Activated CD4-positive, alpha-beta T cell treated with anti-CD3 and anti-CD28 coated beads, Interleukin-2, amount 10 ng/mL, durations not matched to agents 7 days and 5 days (primary cell): Measurements from ENCODE around the gene GLT6D1. TPM values are rescaled to one million over a fixed set of nuclear protein-coding genes. Genes with fewer than 3 reads are reported as not detected.

Experiments
- CTCF ChIA-PET: fragments of 350-600 bp; sonication (Branson Sonifier 250); formaldehyde crosslinking; loops from one replicate; lab custom pipeline; 2021; ENCODE audit warnings: antibody characterized with exemption; lab: Charles Lee
- POLR2A ChIA-PET: fragments of 350-600 bp; sonication (Branson Sonifier 250); formaldehyde crosslinking; loops from one replicate; lab custom pipeline; 2021; ENCODE audit warnings: antibody characterized with exemption; lab: Charles Lee
- DNase-seq: peaks from one replicate; pipeline ENCODE4 v3.0.0-alpha.2; 2020
- H3K27ac Mint-ChIP-seq: one replicate; pipeline ENCODE4 v1.8.0; 2021; ENCODE audit warnings: mild to moderate bottlenecking, moderate library complexity, mixed read lengths
- H3K27me3 Mint-ChIP-seq: one replicate; pipeline ENCODE4 v1.8.0; 2021; ENCODE audit warnings: mixed read lengths
- H3K36me3 Mint-ChIP-seq: one replicate; pipeline ENCODE4 v1.8.0; 2021; ENCODE audit warnings: low read depth, mixed read lengths
- H3K4me1 Mint-ChIP-seq: one replicate; pipeline ENCODE4 v1.8.0; 2021; ENCODE audit warnings: mixed read lengths
- H3K4me3 Mint-ChIP-seq: one replicate; pipeline ENCODE4 v1.8.0; 2021; ENCODE audit warnings: mild to moderate bottlenecking, moderate library complexity, mixed read lengths
- H3K9me3 Mint-ChIP-seq: one replicate; pipeline ENCODE4 v1.8.0; 2021; ENCODE audit warnings: mixed read lengths
- total RNA-seq, 2 experiments: library from RNA; stranded (reverse); gene quantifications; one replicate each; pipeline ENCODE4 v1.2.3, GENCODE V29; 2021

The GLT6D1 gene
- total RNA-seq, 2 experiments from 2014 or later, result not detected

GRCh38 chr9:135614821-135615665, 24.3 kb downstream of the GLT6D1 start:
- ChIA-PET POLR2A (no interaction called here), CTCF (no interaction called here)
- Mint-ChIP-seq H3K36me3 (no peaks in the 10 kb centered on the region), H3K9me3 (no peaks in the 10 kb centered on the region), H3K4me3 (no peak overlapping the region), H3K4me1 (no peaks in the 10 kb centered on the region), H3K27me3 (no peaks in the 10 kb centered on the region), H3K27ac (no peak overlapping the region)
- no peak for DNase-seq

- no peaks in the 10 kb centered on the region for H3K9me3 Mint-ChIP-seq
- POLR2A ChIA-PET, result no interaction called here
- H3K27me3 Mint-ChIP-seq, result no peaks in the 10 kb centered on the region
- H3K4me3 Mint-ChIP-seq, result no peak overlapping the region
- CTCF ChIA-PET, result no interaction called here
- H3K27ac Mint-ChIP-seq, result no peak overlapping the region
- H3K4me1 Mint-ChIP-seq, result no peaks in the 10 kb centered on the region
- no peak for DNase-seq
- H3K36me3 Mint-ChIP-seq, result no peaks in the 10 kb centered on the region
Observed at GRCh38 chr9:135613946-135614805, 25.2 kb downstream of the GLT6D1 start.

GRCh38 chr9:135612981-135613910, 26.1 kb downstream of the GLT6D1 start:
- POLR2A ChIA-PET, result no interaction called here
- H3K27ac Mint-ChIP-seq, result no peak overlapping the region
- no peaks in the 10 kb centered on the region for H3K36me3 Mint-ChIP-seq
- no peaks in the 10 kb centered on the region for H3K9me3 Mint-ChIP-seq
- CTCF ChIA-PET, result no interaction called here
- H3K27me3 Mint-ChIP-seq, result no peaks in the 10 kb centered on the region
- no peaks in the 10 kb centered on the region for H3K4me1 Mint-ChIP-seq
- H3K4me3 Mint-ChIP-seq, result no peak overlapping the region
- DNase-seq, result no peak

DNA sequence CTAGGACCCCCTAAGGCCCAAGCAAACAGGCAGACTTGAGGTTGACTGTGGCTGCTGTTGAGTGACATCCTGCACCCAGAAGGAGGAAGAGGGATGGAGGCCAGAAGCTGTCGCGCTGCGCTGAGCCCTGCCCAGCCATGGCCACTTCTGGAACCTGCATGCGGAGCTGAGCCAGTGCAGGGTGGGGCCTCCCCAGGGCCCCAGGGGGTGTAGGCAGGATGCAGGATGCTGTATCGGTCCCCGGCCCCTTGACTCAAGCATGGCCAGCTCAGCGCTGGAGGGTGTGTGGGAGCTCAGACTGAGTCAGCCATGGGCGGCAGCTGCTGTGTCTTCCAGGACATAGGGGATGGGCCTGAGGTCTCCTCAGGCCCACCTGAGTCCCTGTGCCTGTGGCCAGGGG, 26.9 kb downstream of the GLT6D1 start:
- no peaks in the 10 kb centered on the region for H3K9me3 Mint-ChIP-seq
- H3K4me1 Mint-ChIP-seq, result no peaks in the 10 kb centered on the region
- H3K27ac Mint-ChIP-seq, result no peak overlapping the region
- no peaks in the 10 kb centered on the region for H3K36me3 Mint-ChIP-seq
- no peak overlapping the region for H3K4me3 Mint-ChIP-seq
- ChIA-PET CTCF (no interaction called here), POLR2A (no interaction called here)
- DNase-seq, result no peak
- H3K27me3 Mint-ChIP-seq, result no peaks in the 10 kb centered on the region

DNA sequence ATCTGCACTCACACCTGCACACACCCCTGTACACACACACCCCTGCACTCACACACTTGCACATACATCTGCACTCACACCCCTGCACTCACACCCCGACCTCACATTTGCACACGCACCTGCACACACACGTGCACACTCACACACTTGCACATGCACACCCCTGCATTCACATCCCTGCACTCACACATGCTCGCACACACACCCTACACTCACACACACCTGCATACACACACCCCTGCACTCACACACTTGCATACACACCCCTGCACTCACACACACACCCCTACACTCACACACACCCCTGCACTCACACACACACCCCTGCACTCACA, 27.5 kb downstream of the GLT6D1 start:
- H3K36me3 Mint-ChIP-seq, result no peaks in the 10 kb centered on the region
- no peaks in the 10 kb centered on the region for H3K9me3 Mint-ChIP-seq
- ChIA-PET POLR2A (no interaction called here), CTCF (no interaction called here)
- H3K4me3 Mint-ChIP-seq, result no peak overlapping the region
- H3K4me1 Mint-ChIP-seq, result no peaks in the 10 kb centered on the region
- H3K27ac Mint-ChIP-seq, result no peak overlapping the region
- DNase-seq, result no peak
- H3K27me3 Mint-ChIP-seq, result no peaks in the 10 kb centered on the region

DNA sequence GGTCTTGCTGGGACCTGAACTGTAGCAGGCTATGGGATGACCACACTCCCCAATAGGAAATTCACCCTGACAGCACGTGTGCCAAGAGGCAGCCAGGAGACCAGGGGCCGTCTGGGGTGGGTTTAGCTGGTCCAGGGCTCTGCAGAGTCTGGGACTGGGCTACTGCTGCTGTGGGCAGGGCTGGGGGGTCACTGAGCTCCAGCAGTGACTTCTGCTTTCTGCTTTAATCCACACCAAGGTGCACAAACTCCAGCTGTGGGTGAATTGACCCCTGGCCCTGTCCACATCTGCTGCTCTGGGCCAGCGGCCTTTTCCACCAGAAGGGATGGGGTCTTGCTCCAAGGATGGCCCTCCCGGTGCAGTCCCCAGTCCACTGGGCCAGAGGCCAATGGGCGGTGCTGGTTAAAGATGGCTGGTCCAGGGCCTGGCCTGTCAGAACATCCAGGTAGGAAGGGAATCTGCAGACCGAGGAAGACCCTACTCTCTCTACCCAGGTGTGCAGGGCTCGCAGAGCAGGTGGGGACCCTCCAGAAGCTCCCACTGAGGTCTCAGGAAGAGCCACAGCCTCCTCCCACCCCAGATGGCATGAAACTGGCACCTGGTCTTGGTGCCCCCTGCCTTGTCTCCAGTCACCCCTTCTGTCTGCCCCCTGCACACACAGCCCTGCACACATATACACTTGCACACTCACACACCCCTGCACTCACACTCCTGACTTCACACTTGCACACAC, 28.0 kb downstream of the GLT6D1 start:
- Mint-ChIP-seq H3K27me3 (no peaks in the 10 kb centered on the region), H3K4me1 (no peaks in the 10 kb centered on the region), H3K4me3 (no peak overlapping the region), H3K9me3 (no peaks in the 10 kb centered on the region), H3K27ac (no peak overlapping the region), H3K36me3 (no peaks in the 10 kb centered on the region)
- DNase-seq, result no peak
- ChIA-PET POLR2A (no interaction called here), CTCF (no interaction called here)

DNA sequence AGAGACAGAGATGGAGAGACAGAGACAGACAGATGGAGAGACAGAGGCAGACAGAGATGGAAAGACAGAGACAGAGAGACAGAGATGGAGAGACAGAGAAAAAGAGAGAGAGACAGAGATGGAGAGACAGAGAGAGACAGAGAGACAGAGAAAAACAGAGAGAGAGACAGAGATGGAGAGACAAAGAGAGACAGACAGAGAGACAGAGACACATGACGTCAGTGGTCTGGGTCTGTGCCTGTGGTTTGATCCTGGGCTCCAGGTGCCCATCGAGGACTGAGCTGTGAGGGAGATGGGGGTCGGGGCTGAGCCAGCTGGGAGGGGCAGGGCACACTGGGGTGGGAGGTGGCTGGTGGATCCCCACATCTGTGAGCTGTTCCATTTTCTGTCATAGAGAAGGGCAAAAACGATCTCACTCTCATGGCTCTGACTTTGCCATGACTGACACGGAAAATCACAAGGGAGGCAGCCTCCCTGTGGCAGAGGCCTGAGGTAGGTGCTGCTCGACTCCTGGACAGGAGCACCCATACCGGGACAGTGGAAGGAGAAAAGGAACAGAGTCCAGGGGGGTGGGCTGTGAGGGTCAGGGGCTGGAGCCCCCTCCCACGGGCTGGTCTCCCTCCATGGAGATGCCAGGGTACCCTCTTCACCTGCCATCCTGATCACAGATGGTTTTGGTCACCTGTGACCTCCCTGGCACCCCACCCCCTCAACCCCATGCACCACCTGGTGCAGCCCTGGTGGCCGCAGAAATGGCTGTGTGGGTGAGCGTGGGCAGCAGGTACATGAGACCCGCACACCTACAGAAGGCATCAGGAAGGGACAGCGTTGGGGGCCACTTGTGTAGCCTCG, 28.8 kb downstream of the GLT6D1 start:
- no peak for DNase-seq
- H3K27me3 Mint-ChIP-seq, result no peaks in the 10 kb centered on the region
- H3K4me1 Mint-ChIP-seq, result no peaks in the 10 kb centered on the region
- no peak overlapping the region for H3K27ac Mint-ChIP-seq
- no peaks in the 10 kb centered on the region for H3K9me3 Mint-ChIP-seq
- ChIA-PET POLR2A (no interaction called here), CTCF (no interaction called here)
- no peak overlapping the region for H3K4me3 Mint-ChIP-seq
- no peaks in the 10 kb centered on the region for H3K36me3 Mint-ChIP-seq

GRCh38 chr9:135609366-135609955, 29.9 kb downstream of the GLT6D1 start:
- no peaks in the 10 kb centered on the region for H3K27me3 Mint-ChIP-seq
- H3K4me1 Mint-ChIP-seq, result no peaks in the 10 kb centered on the region
- H3K27ac Mint-ChIP-seq, result no peak overlapping the region
- CTCF ChIA-PET, result no interaction called here
- H3K4me3 Mint-ChIP-seq, result no peak overlapping the region
- H3K9me3 Mint-ChIP-seq, result no peaks in the 10 kb centered on the region
- no peak for DNase-seq
- no peaks in the 10 kb centered on the region for H3K36me3 Mint-ChIP-seq
- POLR2A ChIA-PET, result no interaction called here

- DNase-seq, result no peak
- Mint-ChIP-seq H3K27ac (no peak overlapping the region), H3K4me1 (no peaks in the 10 kb centered on the region), H3K36me3 (no peaks in the 10 kb centered on the region), H3K4me3 (no peak overlapping the region), H3K9me3 (no peaks in the 10 kb centered on the region), H3K27me3 (no peaks in the 10 kb centered on the region)
- POLR2A ChIA-PET, result no interaction called here
- CTCF ChIA-PET, result no interaction called here
Observed at GRCh38 chr9:135608999-135609317, 30.4 kb downstream of the GLT6D1 start.

GRCh38 chr9:135608294-135608998, 30.9 kb downstream of the GLT6D1 start:
- Mint-ChIP-seq H3K4me1 (no peaks in the 10 kb centered on the region), H3K36me3 (no peaks in the 10 kb centered on the region), H3K27ac (no peak overlapping the region), H3K4me3 (no peak overlapping the region), H3K27me3 (no peaks in the 10 kb centered on the region), H3K9me3 (no peaks in the 10 kb centered on the region)
- DNase-seq, result no peak
- CTCF ChIA-PET, result no interaction called here
- POLR2A ChIA-PET, result no interaction called here
